Measurements from ENCODE around the gene LSM12.
"Not testable (repeated sequence)": the region's sequence is repeated elsewhere in the genome, so short reads cannot be mapped to it uniquely, and the experiment has no call there.

- not testable (repeated sequence) for TF ChIP-seq CTCF, POLR2A (IDR thresholded peaks at IDR 0.05)
Observed at GRCh38 chr17:44034688-44035087, 31.8 kb downstream of the LSM12 start.

Data from uterus (tissue), 2 donors.